ENCODE measurements around the gene ZNF787.
"Not testable (repeated sequence)": the region's sequence is repeated elsewhere in the genome, so short reads cannot be mapped to it uniquely, and the experiment has no call there.

DNA sequence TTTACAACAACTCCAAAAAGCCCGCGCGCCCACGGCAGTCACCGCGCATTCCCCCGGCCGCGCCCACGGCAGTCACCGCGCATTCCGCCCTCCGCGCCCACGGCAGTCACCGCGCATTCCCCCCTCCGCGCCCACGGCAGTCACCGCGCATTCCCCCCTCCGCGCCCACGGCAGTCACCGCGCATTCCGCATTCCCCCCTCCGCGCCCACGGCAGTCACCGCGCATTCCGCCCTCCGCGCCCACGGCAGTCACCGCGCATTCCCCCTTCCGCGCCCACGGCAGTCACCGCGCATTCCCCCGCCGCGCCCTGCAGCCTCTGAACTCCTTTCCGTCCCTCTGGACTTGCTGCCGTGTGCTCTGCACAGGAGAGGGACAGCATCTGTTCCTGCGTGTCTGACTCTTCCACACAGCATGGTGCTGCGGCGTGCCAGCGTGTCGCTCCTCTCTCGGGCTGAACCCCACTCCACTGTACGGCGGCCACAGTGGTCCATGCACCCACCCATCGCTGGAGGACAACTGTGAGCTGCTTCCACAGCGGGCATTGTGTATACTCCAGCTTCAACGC lies 15.2 kb downstream of the ZNF787 start:
- TF ChIP-seq SP1 (IDR thresholded peaks at IDR 0.05); LEF1 (IDR thresholded peaks at IDR 0.05; ENCODE audit: borderline replicate concordance): not testable (repeated sequence)
